GM21515 (cell line): ENCODE results near the gene DDB1.

Experiments used
- ATAC-seq: cut with Tn5 transposase; IDR thresholded peaks from one replicate; pipeline ENCODE4 v1.9.1; 2021; ENCODE audit not compliant: unreplicated experiment

DDB1 gene

GRCh38 chr11:61357233-61357893, 24.5 kb upstream of the DDB1 start:
- ATAC-seq, result peak; percentile 35

- no peak for ATAC-seq
Observed at GRCh38 chr11:61356706-61357105, 23.8 kb upstream of the DDB1 start.

- ATAC-seq, result no peak
Observed at GRCh38 chr11:61354208-61354607, 21.3 kb upstream of the DDB1 start.

- no peak for ATAC-seq
Observed at GRCh38 chr11:61353131-61354067, 20.5 kb upstream of the DDB1 start.

- no peak for ATAC-seq
Observed at GRCh38 chr11:61352038-61352437, 19.1 kb upstream of the DDB1 start.

- no peak for ATAC-seq
Observed at GRCh38 chr11:61350803-61351202, 17.9 kb upstream of the DDB1 start.

GRCh38 chr11:61350336-61350735, 17.4 kb upstream of the DDB1 start:
- ATAC-seq, result no peak

- ATAC-seq, result no peak
Observed at GRCh38 chr11:61349916-61350315, 17.0 kb upstream of the DDB1 start.

GRCh38 chr11:61349189-61349751, 16.4 kb upstream of the DDB1 start:
- no peak for ATAC-seq

- no peak for ATAC-seq
Observed at GRCh38 chr11:61347916-61348461, 15.1 kb upstream of the DDB1 start.

- ATAC-seq, result no peak
Observed at GRCh38 chr11:61345954-61346843, 13.3 kb upstream of the DDB1 start.

GRCh38 chr11:61345170-61345610, 12.3 kb upstream of the DDB1 start:
- ATAC-seq, result no peak

GRCh38 chr11:61343792-61344745, 11.2 kb upstream of the DDB1 start:
- no peak for ATAC-seq

- no peak for ATAC-seq
Observed at GRCh38 chr11:61342207-61342803, 9.4 kb upstream of the DDB1 start.

GRCh38 chr11:61341706-61342105, 8.8 kb upstream of the DDB1 start:
- ATAC-seq, result no peak

GRCh38 chr11:61340979-61341378, 8.1 kb upstream of the DDB1 start:
- ATAC-seq, result no peak

GRCh38 chr11:61339490-61339878, 6.6 kb upstream of the DDB1 start:
- no peak for ATAC-seq

GRCh38 chr11:61338783-61339489, 6.0 kb upstream of the DDB1 start:
- ATAC-seq, result no peak
